NCI-H82 treated with DMSO at 0.1 percent for 48 hours (cell line): ENCODE data around the gene TLCD4.
"Not testable (repeated sequence)": the region's sequence is repeated elsewhere in the genome, so short reads cannot be mapped to it uniquely, and the experiment has no call there.

ENCODE experiments used
- DNase-seq: peaks from one replicate; lab custom pipeline; 2025; ENCODE audit not compliant: unreplicated experiment; lab: John Stamatoyannopoulos, UW

TLCD4 gene

GRCh38 chr1:95117207-95118066 lies at the start of gene TLCD4:
TLCD4 (plus strand) TSS chr1:95117355; CDS start chr1:95143902, 26,547 bp downstream.
- no peak for DNase-seq

GRCh38 chr1:95067568-95067967 lies 49.6 kb upstream of the TLCD4 start:
- DNase-seq: no peak

DNA sequence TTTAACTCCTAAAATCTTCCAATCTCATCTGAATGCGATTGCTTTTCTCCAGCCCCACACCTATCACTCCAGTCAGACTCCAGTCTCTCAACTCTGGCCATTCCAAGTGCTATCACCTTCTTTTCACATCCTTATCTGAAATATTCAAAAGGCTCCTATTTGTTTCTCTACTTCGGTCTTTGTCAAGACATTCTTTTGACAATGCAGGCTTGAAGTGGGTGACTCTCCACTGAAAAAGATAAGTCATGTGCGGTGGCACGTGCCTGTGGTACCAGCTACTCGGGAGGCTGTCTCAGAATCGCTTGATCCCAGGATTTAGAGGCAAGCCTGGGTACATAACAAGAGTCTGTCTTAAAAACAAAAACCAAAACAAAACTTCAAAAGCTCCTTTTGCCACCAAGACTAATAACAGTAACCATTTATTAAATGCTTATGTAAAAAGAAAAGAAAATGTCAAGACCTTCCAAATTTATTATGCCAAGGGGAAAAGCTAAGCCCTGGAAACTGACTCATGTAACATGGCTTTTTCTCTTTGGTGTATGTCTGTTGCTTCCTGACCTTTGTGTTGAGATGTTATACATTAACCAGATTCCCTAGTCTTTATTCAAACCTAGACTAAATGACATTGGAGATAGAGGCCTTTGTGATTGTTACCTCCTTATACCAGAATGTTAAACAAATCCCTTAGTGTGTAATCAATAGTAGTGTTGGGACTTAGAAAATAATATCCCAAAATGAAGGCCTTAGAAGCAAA lies 48.0 kb upstream of the TLCD4 start:
- DNase-seq: no peak

DNA sequence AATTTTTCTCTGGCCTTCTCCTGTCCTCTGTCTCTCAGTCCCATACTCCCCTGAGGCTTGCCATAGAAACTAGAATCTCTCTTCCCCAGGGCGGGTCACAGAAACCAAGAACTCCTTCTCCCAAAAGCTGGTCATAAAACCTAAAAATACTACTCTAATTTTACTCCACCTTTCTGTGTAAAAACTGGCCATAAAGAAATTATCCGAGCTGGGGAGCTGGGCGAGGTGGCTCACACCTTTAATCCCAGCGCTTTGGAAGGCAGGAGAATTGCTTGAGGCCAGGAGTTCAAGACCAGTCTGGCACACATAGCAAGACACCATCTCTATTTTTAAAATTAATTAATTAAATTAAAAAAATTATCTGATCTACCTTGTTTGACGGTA lies 47.5 kb upstream of the TLCD4 start:
- no peak for DNase-seq

DNA sequence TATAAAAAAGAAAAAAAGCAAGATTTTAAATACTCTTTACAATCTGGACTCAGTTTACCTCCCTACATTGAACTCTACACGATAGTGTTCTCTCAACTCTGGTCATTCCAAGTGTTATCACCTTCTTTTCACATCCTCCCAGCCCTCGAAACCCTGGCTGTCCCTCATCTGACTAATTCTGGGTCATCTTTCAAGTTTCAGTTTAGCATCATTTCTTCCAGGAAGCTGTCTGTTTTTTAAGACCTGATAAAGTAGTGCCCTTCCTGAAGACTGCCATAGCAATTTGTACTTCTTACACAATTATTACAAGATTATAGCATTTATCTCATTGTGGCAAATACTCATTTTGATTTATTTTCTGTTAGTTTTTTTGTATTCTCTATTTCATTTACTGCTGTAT lies 45.6 kb upstream of the TLCD4 start:
- DNase-seq: no peak

DNA sequence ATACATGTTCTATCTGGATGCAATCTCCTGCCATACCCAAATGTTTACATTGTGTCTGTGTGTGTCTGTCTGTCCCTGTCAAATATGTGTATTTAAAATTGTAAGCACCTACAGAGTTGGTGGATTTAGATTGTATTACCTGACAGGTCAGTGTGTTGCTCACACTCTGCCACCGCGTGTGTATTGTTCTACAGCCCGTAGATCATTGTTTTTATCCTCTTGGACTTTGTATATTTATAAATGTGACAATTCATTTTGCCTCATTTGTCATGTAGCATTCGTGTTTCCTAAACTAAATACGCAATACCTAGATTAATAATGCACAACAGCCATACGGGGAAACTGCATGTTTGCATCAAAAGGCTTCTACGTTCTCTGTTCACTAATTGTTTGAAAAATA lies 45.0 kb upstream of the TLCD4 start:
- DNase-seq: no peak

- peak; percentile 96 for DNase-seq
Measured at GRCh38 chr1:95072532-95073419, 44.4 kb upstream of the TLCD4 start, which contains the start of gene ALG14. ALG14 (minus strand) TSS chr1:95072951; CDS start chr1:95072898, 53 bp downstream.

DNA sequence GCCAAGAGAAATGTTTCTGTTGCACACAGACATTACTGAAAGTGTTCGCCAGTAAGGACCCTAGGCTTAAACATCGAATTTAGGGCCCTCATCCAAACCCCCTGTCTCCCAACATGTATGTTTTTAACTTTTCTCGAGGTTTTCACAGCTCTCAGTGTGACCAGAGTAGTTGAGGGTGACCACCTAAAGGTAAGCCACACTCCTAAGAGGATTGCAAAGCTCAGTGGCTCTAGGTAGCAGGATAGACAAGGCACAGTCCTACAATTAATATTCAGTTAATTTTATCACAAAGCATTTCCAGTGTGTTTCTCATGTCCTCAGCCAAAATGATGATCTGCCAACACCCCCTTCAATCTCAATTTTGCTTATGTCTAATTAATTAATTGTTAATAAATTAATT lies 43.7 kb upstream of the TLCD4 start:
- no peak for DNase-seq

- no peak for DNase-seq
Measured at GRCh38 chr1:95076034-95076433, 41.1 kb upstream of the TLCD4 start.

DNA sequence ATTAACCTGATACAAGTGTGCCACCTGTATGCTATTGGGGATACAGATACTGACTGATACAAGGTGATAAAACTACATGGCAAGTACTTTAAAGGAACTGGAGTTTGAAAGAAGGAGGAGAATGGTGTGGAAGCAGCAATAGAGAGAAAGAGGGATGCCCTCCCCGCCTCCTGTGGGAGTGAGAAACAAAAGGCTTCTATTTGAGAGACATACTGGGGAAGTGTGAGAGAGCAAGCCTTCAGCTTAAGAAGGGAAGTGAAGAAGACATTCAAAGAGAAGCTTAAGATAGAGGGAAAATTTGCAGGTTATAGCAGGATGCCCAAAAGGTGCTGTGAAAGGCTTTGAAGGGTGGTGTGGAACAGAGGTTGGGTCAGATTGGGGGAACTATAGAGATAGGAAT lies 36.7 kb upstream of the TLCD4 start:
- DNase-seq: no peak

DNA sequence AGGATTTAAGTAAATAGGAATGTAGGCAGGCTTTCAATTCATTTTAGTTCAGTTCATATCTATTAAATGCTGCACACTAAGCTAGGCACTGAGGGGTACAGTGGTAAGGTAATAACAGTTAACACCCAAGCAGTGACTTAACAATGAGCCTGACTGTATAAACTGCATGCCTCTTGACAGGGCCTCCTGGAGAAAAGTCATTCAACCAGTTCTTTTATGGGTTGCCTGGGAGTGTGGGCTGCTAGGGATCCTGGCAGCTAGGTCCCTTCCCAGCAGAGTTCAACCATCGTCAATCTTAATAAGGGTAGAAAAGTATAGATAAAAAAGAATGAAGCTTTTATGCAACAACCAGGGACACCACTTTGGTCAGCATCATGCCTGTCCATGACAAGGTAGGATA lies 36.3 kb upstream of the TLCD4 start:
- DNase-seq: no peak

GRCh38 chr1:95084317-95085176 lies 32.6 kb upstream of the TLCD4 start:
- peak; percentile 49 for DNase-seq

GRCh38 chr1:95085376-95085775 lies 31.8 kb upstream of the TLCD4 start:
- no peak for DNase-seq

- DNase-seq: no peak
Measured at GRCh38 chr1:95086949-95087533, 30.1 kb upstream of the TLCD4 start.

GRCh38 chr1:95088303-95088702 lies 28.9 kb upstream of the TLCD4 start:
- no peak for DNase-seq

DNA sequence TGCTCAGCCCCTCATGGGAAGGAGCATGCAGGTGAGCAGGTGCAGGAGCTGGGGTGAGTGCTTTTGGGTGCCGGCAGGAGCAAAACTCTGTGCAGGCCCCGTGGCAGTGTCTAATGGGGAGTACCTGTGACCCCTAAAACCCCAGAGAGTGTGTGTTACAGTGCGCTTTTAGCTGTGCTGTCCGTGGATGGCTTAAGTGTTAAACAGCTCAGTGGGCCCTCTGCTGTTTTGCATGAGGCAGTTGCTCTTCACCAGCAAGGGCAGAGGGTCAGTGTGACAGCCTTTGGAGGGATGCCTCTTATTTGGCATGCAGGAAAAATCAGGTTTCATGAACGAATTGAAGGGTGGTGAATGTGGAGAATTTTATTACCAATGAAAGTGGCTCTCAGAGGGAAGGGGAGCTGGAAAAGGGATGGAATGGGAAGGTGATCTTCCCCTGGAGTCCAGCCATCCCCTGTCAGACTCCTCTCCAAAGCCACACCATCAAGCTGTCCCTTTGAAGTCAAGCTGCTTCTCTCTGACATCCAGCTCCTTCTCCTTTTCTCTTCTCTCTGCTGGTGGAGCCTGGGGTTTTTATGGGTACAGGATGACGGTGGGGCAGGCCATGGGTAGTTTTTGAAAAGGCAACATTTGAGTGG lies 27.4 kb upstream of the TLCD4 start:
- DNase-seq: no peak

DNA sequence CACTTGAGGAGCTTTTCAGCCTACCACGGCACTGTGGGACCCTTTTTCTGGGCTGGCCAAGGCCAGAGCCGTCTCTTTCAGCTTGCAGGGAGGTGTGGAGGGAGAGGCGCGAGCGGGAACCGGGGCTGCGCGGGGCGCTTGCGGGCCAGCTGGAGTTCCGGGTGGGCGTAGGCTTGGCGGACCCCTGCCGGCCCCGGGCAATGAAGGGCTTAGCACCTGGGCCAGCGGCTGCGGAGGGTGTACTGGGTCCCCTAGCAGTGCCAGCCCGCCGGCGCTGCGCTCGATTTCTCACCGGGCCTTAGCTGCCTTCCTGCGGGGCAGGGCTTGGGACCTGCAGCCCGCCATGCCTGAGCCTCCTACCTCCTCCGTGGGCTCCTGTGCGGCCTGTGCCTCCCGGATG lies 25.9 kb upstream of the TLCD4 start:
- not testable (repeated sequence) for DNase-seq

DNA sequence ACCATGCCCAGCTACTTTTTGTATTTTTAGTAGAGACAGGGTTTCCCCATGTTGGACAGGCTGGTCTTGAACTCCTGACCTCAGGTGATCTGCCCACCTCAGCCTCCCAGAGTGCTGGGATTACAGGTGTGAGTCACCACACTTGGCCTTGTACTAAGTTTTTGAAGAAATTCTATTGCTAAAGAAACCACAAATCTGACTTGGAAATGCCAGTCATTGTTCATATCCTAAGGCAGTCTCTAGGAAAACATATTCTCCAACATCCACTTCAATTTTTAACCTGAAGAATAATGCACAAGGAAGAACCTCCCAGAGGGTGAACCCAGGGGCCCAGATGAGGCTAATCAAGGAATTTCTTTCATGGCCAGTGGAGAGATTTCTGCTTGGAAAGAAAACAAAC lies 24.3 kb upstream of the TLCD4 start:
- DNase-seq: not testable (repeated sequence)

- DNase-seq: no peak
Measured at GRCh38 chr1:95093296-95093695, 23.9 kb upstream of the TLCD4 start.
